GM10847 (cell line): ENCODE measurements around the gene RBMS3.

Experiments used
- POLR2A ChIP-seq: IDR thresholded peaks from 2 replicates; pipeline ENCODE4 v1.6.1; 2011; ENCODE audit not compliant: insufficient read length; ENCODE audit errors: extremely low read depth

The RBMS3 gene

DNA sequence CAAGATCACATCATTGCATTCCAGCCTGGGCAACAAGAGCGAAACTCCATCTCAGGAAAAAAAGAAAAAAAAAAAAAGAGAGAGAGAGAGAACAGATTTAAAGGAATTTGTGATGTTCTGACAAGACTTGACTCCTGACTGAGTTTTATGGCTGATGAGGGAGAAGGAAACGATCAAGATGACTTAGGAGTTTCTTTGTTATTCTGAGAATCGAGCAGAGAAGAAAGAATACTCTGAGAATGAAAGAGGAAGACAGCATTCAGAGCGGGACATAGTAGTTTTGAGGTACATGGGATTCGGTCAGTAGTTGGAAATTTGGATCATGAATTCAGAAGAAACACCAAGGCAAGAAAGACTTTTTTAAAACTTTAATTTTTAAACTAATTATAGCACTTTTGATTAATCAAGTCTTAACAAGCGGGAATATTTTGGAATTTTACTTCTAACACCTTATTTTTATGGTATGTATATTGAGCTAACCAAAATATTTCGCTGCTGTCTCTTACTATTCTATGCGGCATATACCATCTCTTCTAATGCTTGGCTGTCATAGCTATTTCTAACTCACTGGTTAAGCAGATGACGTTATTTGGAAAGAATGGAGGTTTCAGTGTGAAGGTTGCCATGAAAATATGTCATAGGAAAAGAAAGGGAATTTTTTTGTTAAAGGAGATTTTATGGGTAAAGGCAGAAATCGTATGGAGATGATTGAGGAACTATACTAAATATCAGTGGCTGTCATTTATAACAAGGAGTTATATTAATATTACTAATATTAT is 644.1 kb downstream of the RBMS3 start:
- TF ChIP-seq POLR2A: no peak

DNA sequence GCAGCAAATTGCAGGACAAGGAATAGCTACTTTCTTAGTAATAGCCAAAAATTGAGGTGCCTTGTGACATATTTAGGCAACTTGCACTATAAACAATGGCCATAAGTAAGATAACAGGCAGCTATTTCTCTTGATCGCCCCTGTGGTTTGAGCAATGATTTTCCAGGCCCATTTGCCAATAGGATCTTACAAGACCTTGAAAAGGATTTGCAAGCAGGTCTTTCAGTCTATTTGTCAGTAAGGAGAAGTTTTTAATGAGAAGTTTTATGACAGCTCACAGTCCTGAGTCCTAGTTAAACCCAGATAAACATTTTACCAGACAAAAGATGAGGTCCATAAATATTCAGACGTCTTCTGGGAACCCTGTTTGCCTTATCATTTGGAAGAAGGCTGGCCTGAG is 645.5 kb downstream of the RBMS3 start:
- TF ChIP-seq POLR2A: no peak

DNA sequence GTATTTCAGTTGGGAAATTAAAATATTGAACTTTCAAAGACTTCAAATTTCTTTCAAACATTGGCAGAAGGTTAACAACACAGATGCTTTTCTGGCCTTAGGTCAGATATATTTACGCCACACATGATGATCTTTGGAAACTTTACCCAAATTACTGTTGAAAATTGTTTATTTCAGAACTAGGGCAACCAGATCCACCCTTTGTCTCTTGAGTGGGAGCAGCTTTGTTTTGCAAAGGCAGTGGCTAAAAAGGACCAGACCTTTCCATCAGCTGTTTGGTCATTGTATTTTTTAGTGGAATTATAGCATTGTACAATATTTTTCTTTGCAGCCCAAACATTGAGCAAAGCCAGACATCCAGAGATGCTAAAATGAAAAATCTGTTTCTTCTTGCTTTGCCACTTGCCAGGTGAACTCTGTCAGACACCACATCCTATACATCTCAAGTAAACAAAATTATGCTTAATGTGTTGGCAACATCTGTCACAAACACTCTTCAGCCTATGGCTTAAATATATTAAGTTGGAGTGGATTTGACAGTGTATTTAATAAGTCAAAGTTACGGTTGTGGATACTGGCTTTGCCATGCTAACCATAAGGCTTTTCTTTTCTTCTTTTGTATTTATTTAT is 651.9 kb downstream of the RBMS3 start:
- TF ChIP-seq POLR2A: no peak

DNA sequence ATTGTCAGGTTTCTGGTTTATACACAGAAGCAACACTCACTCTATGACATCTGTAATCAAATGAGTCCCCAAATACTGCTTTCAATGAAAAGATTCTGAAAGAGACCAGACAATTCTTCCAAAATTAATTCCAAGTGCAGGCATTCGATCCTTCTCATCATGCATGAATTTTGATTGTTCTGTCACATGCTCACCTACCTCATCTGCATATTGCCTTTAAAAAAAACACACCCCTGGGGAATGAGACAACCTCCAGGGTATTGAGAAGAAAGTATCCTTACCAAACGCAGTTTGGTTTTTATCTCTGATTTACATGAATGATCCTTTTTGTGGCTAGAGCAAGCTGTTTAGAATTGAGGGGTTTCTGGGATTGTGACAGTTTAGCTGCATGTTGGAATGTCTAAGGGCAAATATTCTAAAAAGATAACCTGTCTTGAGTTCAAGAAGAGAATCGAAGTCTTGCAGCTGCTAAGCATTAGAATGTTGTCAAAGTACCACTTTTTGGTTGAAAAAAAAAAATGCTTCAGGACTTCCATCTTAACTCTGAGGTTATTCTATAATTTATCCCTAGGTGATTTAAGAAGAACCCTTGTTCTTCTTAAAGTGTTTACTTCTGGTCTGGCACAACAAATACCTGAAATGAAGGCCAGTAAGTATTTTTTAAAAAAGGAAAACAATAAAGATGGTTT is 653.1 kb downstream of the RBMS3 start:
- TF ChIP-seq POLR2A: no peak

DNA sequence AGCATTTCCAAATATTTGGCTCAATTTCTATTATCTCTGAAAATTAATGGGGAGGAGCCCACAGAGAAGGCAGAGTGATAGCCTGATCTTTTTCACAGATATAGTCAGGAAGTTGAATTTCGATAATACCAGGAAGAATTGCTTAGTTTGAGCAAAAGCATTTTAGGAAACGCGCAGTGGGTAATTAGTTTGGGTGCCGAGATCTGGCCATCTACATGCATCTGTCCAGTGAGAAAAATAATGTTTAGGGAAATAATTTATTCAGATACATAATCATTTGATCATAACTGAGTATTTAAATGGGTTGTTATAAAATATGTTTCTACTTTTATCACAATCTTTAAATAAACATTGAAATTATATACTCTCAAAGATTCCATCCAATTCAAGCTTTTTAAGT is 653.9 kb downstream of the RBMS3 start:
- TF ChIP-seq POLR2A: no peak

DNA sequence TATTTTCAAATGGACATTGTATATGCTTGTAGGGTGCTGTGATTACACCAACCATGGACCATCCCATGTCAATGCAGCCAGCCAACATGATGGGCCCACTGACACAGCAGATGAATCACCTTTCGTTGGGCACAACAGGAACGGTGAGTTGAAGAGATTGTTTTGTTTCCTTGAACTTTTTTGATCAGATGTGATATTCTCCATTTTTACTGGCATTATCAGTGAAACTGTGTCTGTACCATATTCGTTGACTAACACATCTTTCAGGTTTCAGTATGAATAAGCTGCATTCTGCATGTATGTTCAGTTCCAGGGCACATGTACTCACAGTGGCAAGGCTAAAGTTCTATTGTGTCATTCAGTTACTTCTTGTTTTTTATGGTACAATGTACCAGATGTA is 655.2 kb downstream of the RBMS3 start:
- no peak for TF ChIP-seq POLR2A

DNA sequence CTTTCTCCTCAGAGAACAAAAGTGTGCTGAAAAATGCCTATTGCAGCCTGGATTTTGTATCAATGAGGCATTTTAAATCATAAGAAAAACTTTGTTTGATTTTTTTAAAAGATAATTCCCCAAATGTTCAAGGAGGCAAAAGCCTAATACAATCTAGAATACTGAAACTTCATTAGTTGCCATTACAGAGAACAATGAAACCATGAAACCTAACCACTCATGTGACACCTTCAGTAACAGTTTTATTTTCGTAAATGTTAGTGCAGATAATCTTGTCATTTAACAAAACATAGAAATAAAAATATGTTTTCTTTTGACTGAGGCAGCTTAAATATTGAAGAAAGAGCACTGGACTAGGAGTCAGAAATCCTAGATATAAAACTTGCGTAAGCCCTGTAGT is 655.9 kb downstream of the RBMS3 start:
- no peak for TF ChIP-seq POLR2A

DNA sequence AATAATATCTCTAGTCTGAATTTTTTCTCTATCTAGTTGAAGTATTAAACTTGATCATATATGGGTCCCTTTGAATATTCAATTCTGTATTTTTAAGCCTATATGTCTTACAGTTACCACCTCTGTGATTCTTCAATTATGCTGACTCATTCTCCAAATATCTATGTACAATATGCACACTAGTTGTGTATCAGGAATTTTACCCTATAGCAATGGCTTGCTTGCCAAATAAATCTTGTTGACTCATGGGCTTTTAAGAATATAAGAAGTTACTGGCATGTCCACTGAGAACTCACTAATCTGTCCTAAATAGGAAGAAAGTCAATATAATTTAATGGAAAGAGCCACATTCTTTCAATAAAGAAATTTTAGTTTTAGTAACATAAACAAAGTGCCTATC is 656.3 kb downstream of the RBMS3 start:
- no peak for TF ChIP-seq POLR2A

DNA sequence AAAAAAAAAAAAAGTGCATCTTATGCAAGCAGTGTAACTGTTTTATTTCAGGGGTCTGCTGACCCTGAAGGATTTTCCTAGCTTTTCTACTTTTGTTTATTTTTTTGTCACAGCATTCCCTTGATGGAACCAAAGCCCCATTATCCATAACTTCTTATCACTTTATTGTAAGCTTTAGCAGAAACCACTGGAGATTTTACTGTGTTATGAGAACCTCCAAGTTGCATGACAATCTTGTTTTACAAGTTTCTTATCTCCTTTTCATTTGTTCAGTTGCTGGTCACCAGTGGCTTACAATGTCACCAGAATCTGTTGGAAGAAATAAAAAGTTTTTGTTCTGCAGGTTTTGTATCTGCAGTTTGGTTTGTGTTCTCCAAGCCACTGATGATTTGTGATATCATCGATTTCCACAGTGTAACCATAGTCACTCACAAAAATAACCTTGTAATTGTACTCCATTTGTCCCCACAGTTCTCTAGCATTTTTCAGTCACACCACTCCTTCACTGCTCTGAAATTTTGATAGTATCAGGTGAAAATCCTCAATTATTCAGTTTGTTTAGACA is 660.0 kb downstream of the RBMS3 start:
- TF ChIP-seq POLR2A: no peak

DNA sequence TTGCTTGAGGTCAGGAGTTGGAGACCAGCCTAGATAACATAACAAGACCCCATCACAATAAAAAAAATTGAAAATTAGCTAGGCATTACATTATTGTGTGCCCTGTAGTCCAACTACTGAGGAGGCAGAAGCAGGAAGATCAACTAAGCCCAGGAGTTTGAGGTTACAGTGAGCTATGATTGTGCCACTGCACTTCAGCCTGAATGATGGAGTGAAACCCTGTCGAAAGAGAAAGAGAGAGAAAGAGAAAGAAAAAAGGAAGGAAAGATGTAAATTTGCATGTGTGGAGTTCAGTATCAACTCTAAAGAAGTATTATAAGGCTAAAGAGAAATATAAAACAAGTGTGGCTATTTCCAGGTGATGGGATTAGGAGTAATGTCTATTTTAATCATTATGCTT is 661.4 kb downstream of the RBMS3 start:
- no peak for TF ChIP-seq POLR2A

DNA sequence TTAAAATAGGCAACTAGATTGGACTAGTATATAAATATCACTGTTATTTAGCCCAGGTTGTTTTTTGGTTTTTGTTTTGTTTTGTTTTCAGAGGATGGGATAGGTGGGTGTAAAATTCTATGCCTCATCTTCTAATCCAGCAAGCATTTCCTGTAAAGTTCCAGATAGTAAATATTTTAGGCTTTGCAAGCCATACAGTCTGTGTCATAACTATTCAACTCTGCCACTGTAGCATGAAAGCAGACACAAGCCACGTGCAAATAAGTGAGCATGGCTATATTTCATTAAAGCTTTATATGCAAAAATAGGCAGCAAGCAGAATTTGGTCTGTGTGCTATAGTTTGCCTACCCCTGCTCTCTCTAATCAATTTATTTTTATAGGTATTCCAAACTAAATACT is 668.3 kb downstream of the RBMS3 start:
- no peak for TF ChIP-seq POLR2A

DNA sequence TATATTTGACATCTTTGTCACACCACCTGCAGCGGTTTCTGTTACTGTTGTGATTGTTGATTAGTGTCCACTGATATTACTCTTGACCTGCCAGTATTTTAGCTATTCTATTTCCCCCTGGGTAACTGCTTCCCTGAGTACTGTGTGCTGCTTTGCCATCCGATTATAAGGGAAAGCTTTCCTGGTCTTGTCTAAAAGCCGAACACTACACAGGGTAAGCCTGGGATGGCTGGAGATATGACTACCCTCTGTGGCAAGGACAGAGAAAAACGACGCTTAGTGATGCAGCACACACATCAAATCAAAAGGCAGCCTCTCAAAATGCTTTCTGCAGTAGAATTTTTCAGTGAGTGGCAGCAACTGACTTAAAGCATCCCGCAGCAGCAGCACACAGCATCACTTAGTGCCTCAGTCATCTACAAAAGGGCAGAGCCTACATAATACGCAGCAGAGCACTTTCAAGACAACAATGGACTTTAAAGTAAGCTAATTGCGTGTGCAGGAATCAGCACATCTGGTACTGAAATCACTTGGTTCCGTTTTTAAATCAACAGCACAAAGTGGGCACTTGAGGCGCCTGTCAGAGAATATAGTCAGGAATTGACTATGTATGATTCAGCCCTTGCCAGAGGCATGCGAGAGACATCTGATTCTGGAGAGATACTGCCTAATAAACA is 669.2 kb downstream of the RBMS3 start:
- TF ChIP-seq POLR2A: no peak

DNA sequence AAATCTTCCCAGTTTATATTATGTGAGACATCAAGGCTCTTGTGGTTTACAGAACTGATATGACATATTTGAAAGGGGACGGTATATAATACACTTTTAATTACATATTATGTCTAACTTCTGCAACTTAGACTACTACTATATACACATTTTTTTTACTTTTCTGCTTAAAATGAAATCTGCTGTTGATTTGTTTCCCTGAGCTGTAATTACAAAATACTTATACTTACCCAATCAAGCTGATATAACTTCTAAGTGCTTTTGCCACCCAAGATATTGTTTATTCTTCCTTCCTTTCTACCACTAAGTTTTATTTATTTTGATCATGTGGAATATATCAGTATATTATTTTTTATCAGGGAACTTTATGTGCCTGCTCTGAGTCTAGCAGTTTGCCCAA is 671.6 kb downstream of the RBMS3 start:
- TF ChIP-seq POLR2A: no peak

DNA sequence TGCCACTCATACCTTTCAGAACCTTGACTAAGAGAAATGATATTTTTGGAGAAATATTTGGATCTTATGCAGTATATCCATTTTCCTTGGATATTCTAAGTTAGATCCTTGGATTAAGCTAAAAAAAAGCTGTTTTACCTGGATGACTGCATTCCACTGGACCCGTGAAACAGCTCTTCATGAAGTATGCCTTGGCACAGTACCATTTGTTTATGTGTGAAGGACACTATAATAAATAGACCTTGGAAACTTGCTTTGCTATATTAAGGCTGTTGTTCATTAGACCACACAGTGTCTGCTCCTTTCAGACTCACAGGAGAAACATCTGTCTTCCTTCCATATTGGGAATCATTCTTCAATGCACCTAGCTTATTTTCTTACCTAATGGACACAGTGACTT is 674.5 kb downstream of the RBMS3 start:
- TF ChIP-seq POLR2A: no peak

DNA sequence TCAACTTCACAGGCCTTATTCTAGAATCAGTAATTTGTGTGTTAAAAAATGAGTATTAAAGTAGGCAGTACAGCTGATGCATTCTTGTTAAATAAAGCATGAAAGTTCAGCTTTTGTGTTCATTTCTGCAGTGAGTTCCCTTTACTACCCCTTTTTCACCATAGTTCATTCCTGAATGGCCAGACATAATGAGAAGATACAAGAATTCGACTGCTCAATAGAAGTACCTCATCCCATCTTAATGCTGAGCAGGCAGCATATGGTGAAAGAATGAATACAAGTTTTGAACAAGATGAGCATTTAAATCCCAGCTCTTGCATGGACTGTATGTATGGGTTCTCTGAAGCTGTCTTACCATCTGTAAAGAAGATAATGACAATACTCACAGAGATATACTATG is 677.9 kb downstream of the RBMS3 start:
- TF ChIP-seq POLR2A: no peak
